Activated CD4-positive, alpha-beta T cell treated with anti-CD3 and anti-CD28 coated beads for 4 hours (primary cell): ENCODE results near the gene MYBBP1A.

Experiments
- DNase-seq, 2 donors: peaks; one replicate each; pipeline ENCODE4 v3.0.0-alpha.2; 2020

MYBBP1A gene

GRCh38 chr17:4498461-4499397 is 56.5 kb downstream of the MYBBP1A start, which contains the start of gene SPNS2:
Gene SPNS2, plus strand, starts transcription at chr17:4498881. Its CDS starts 167 bp downstream, at chr17:4499048.
- DNase-seq: peak; percentile 51 to 63

- no peak for DNase-seq
These were observed 57.9 kb downstream of the MYBBP1A start for GRCh38 chr17:4497101-4497824.

- DNase-seq: no peak
These were observed 62.2 kb downstream of the MYBBP1A start for GRCh38 chr17:4492721-4493561.

- DNase-seq: no peak
These were observed 64.5 kb downstream of the MYBBP1A start for GRCh38 chr17:4490637-4491061.

GRCh38 chr17:4490109-4490591 is 65.0 kb downstream of the MYBBP1A start:
- DNase-seq: no peak

- DNase-seq: no peak
These were observed 66.1 kb downstream of the MYBBP1A start for GRCh38 chr17:4488989-4489595.
